GM19372 (cell line): ENCODE data around the gene POFUT1.
"Not testable (repeated sequence)": the region's sequence is repeated elsewhere in the genome, so short reads cannot be mapped to it uniquely, and the experiment has no call there.

Experiments
- ATAC-seq: cut with Tn5 transposase; IDR thresholded peaks from one replicate; pipeline ENCODE4 v1.9.1; 2021; ENCODE audit warnings: mild to moderate bottlenecking, low read depth, moderate library complexity; ENCODE audit not compliant: unreplicated experiment

Gene POFUT1

DNA sequence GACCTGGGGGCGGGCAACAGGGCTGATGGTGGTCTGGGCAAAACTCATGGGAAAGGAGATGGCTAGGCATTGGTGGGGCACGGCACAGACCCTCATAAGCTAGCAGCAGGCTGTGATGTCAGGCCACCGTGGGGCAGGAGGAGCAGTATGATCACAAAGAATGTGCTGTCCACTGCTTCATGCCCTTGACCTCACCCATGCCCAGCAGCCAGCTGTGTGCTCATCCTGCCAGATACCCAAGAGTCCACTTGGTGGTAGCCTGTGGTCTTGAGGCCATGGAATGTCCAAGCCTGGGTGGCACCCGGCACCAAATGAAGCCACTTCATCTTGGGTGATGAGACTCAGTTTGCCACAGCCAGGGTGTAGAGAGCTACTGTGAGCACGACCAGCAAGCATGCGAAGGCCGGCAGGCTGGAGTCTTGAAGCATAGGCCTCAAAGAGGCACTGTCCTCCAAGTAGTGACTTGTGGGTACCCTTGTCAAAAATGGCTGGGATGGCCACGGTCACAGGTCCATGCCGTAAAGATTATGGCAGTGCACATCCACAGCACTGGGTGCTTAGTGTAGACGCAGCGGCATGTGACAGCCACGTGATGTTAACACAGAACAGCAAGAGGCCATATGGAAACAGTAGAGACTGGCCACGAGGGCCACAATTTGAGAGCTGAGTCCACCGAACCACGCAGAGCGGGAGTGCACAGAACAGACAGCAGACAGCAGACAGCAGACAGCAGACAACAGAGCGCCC is 19.1 kb upstream of the POFUT1 start:
- ATAC-seq, result no peak

DNA sequence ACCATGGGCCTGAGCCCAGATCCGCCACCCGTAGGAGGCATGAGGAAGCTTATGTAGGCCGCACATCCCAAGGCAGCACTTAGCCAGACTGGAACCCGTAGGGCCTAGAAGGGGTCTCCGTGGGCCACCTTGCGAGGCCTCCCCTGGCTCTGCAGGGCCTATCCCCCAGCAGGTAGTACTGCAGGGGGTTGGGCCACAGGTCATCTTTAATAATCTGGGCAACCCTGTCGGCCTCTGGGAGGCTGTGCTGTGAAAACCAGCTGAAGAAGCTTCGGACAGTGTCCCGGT is 18.6 kb upstream of the POFUT1 start:
- ATAC-seq, result no peak

DNA sequence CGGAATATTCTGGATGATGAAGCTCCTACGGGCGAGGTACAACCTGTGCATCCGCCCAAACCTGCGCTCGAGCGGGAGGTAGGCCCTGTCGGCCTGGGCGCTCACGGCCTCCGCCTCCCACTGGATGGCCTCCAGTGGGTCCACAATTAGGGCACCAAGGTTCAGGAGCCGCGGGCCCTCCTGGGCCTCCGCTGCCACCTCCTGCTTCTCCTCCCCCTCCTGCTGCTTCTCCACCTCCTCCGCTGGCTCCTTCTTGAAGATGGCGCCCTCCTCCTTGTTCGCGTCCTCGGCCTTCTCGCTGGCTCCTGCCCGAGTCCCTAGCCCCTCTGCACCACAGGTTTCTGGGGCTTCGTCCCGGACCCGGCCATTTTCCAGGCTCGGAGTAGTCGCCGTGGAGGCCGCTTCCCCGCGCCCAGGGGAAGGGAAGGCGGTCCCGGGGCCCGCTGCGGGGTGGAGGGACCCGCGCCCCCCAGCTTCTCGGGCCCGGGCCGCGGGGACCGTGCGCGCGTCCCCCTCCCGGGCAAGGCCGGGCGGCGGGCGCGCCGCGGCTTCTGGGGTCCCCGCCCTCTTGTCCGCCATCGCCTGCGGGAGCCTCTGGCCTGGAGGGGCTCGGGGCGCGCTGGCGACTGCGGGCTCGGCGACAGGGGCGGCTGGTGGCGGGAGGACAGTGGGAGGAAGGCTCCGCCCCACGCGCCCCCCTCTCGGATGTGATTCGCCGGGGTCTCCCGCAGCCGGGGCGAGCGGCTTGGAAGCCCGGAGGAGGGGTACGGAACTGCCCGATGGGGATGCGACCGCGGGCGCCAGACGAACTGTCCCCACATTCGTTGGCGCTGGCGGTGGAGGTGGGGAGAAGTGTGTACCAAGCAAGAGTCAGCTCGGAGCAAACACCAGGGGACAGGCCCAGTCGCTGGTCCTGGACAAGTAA is 17.7 kb upstream of the POFUT1 start:
- ATAC-seq, result no peak

DNA sequence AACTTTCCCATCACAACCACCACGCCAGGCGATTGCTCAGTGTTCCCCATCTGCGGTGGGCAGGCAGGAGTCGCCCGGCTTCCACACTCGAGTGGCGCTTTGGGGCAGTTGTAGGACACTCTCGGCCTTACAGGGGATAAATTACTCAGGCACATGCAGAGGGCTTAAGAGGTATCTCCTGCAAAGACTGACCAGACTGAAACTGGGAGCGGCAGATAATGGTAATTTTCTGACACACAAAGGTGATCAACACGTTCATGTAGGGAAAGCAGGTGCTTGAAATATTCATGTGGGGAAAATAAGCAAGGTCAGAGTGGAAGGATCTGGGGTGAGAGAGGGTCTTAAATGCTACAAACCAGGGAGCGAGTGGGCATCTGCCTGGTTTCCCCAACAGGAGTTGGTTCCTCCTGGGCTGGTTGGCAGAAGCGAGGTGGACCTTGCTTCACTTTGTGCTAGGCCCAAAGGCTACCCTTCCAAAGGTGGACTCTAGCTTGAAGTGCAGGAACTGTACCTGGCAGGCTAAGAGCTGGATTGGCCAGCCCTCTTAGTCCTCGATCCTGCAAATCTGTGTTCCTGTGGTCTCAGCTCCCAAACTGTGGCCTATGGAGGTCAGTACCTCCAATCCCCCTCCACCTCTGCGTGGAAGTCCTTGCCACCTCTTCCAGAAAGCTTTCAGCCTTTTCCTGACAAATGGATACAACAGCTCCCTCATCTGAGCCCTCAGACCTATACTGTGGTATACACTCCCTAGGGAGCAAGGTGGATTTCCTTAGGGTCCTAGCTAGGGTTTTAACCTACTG is 16.9 kb upstream of the POFUT1 start:
- no peak for ATAC-seq

DNA sequence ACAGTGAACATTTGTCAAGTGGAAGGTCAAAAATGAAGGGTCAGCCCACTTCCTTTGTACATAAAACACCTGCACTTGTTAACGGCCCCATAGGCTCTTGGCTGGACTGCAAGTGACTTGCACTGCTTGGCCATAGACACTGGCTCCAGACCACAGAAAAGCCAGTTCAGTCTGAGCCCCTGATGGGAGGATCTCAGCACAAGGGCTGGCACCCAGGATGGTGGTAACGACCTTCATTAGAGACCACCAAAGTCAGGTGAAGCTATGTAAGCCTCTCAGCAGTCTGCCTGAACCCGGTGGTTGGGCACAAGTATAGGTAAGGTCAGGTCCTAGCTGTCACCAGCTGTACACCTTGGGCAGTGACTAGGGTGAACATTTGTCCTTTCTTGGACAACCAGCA is 16.3 kb upstream of the POFUT1 start:
- no peak for ATAC-seq

DNA sequence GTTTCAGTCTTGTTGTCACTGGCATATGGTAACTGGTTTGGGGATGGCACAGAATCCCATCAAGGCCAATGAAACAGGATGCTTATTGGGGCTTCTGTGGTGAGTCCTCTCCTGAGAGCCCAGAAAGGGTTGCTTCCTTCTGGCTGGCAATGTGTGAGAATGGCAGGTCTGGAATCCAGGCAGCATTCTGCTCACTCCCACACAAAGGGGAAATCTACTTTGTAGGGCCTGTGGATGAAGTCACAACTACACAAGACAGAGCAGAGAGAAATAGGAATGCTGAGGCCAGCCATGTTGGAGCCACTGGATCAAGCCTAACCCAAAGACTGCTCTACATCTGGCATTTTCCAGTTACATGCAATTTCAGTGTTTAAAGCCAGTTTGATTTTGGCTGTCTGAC is 15.8 kb upstream of the POFUT1 start:
- ATAC-seq, result no peak

DNA sequence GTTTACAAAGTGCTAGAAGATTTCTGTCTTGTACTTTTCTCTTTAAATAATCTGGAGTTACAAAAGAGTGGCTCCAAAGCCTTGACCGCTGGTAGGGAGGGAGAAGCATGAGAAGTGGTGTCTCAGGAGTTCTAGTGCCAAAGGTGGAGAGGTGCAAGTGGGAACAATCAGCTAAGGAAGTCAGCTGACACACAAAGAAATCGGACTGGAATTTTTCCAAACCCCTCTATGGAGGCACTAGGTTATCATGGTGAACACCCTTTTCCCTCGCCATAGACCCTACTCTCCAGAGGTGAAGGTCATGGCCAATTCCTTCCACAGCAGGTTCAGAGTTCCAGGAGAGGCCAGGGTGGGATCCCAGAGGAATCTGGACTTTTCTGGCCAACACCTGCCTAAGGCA is 15.0 kb upstream of the POFUT1 start:
- ATAC-seq, result no peak

DNA sequence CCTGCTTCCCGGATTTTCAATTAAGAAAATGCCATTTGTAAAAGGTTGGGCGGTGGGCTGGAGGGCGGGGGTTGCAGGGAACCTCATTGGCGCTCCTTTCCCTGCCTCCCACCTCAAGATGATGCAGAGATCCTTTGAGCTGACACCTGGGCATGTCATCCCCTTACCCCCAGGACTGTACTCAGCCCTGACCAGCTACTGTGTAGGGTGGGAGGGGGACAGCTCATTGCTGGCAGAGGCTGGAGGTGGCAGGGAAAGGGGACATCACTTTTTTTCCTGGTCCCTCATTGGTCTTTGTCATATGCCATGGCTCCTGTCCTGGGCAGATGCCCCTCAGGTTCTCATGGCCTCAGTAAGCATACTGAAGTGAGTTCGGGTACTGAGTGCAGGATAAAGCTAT is 14.3 kb upstream of the POFUT1 start:
- not testable (repeated sequence) for ATAC-seq

DNA sequence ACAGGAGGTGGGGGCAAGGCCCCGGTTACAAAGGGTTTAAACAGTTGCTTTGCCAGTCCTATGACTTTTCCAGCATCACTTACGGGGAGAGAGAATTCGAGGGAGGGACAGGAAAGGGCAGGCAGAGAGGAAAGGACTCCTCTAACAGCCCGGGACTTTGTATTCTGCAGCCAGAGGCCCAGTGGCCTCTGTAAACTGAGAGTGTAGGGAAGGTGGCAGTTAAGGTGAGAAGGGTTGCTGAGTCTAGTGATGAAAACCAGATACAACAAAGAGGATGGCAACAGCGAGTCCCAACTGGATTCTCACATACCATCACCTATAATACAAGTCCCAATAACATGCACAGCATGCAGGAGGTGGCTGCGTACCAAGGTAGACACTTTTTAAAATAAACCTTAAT is 13.7 kb upstream of the POFUT1 start:
- ATAC-seq, result no peak

DNA sequence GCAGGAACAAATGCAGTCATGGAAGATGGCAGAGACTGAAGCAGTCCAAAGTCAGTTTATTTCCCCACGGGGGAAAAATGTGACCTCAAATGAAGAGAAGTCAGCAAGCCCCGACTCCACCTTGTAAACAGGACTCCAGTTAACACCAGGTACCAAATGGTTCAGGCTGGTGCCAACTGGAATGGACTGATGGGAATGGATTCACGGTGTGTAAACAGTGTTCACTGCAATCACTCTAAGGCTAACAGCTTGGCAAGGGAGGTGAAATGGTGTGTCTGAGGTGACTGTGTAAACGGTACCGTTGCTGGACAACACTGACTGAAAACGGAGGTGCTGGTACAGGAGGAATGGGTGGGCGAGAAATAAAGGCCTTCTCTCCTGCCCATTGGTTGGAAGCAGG is 12.1 kb upstream of the POFUT1 start:
- ATAC-seq, result no peak

DNA sequence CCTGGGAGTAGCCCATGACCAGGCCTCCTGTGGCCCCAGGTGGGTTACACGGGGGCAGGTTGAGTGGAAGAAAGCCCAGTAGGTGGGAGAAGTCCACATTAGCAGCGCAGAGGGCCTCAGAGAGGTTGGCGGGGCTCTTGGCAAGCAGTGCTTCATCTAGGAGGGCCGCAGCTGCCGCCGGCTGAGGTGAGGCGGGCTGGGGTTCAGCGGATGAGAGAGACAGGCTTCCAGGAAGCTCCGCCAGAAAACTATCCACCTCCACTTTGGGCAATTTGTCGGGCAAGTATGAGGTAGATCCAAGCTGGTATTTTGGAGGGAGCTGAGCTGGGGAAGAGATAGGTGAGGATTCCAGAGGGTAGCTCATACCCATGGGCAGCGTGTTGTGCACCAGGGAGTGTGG is 11.1 kb upstream of the POFUT1 start:
- ATAC-seq, result not testable (repeated sequence)

DNA sequence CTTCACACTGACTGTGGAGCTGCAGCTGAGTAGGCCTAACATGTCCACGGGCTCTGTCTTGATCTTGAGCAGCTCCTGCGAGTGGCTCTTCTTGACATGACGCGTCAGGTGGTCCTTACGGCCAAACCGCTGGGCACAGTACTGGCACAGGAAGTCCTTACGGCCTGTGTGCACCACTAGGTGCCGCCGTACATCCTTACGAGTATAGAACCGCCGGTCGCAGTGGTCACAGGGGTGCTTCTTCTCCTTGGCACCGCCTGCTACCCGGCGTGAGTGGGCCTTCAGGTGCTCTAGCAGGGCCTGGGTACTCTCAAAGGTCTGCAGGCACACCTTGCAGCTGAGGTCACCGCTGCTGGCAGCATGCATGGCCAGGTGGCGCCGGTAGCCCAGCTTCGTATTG is 10.5 kb upstream of the POFUT1 start:
- not testable (repeated sequence) for ATAC-seq

DNA sequence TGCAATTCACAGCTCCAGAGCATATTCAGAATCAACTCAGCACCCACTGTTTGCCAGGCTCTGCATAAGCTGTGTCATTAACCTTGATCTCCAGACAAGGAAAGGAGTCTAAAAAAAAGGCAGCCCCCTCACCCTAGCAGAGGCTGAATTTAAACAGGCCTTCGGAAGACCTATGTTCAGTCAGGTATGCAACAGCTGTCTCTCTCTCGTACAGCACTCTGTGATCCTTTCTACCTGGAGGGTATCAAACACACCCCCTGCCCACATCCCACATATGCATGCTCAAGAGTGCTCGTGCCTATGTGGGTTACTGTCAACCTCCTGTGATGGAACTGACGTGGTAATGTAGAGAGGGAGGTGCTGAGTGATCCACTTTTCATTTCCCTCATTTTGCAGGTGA is 8.7 kb upstream of the POFUT1 start:
- no peak for ATAC-seq

DNA sequence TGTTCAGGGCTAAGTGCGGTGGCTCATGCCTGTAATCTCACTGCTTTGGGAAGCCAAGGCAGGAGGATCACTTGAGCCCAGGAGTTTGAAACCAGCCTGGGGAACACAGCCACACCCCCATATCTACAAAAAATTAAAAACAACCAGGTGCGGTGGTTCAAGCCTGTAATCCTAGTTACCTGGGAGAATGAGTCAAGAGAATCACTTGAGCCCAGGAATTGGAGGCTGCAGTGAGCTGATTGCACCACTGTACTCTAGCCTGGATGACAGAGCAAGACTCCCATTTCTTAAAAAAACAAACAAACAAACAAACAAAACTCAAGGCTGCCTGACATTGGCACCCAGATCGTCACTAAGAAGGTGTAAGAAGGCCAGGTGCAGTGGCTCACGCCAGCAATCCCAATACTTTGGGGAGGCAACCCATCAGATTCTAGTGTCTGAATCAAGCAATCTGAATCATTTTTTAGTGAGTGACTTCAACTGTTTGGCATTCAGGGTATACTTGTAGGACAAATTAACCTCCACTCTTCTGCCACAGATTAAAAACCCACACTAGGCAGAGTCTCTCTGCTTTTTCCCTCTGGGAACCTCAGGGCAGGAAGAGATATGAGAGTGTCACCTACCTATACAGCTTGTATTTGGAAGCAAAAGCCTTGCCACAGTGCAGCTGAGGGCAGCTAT is 6.2 kb upstream of the POFUT1 start:
- no peak for ATAC-seq

DNA sequence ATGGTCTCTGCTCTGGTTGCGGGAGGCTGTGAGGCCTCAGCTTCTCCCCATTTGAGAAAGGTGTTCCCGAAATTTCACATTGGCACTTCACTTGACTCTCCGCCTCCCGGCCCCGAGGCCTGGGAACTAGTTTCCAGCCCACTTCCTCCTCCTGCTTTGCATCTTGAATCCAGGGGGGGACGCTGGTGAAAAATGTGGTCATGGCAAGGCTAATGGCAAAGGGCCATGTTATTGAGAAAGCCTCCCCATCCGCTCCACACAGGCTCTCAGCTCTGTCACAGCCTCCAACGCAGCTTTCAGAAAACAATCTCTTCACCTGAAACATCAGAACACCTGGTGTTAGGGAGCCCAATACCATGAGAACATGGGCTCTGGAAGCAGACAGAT is 5.7 kb upstream of the POFUT1 start:
- ATAC-seq, result no peak

DNA sequence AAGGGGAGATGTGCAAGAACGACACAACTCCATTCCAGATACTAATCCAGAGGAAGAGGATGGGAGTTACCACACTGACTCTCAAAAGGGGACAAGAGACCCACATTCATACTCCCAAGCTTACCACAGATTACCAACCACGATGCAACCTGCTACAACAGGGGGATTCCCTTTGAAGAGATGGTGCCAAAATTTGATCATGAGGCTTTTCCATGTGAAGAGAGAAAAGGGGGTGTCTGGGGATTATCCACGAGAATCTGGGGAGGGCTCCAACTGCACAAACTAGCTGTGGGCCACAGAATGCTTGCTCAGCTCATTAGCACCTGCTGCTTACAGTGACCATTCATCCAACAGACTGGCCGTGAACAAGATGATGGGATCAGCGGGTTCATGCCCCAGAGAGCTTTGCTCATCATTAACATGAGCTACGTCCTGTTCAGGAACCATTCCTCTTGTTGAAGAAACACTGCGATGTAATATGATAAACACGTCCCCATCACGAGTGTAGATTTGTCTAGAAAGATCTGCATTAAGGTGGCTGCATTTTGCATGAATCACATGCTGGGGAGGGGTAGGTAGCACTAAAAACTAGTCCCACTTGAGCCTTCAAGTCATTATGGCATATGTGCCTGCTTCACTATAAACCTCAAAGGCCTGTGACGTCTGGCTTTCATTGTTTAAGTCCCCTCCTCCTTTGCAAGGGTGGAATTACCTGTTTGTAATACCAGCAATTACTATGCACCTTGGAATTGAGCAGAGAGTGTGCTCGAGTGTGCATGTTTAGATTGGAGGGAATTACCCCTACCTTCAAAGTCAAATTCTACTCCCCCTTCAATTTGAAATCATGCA is 4.1 kb upstream of the POFUT1 start:
- ATAC-seq, result no peak

DNA sequence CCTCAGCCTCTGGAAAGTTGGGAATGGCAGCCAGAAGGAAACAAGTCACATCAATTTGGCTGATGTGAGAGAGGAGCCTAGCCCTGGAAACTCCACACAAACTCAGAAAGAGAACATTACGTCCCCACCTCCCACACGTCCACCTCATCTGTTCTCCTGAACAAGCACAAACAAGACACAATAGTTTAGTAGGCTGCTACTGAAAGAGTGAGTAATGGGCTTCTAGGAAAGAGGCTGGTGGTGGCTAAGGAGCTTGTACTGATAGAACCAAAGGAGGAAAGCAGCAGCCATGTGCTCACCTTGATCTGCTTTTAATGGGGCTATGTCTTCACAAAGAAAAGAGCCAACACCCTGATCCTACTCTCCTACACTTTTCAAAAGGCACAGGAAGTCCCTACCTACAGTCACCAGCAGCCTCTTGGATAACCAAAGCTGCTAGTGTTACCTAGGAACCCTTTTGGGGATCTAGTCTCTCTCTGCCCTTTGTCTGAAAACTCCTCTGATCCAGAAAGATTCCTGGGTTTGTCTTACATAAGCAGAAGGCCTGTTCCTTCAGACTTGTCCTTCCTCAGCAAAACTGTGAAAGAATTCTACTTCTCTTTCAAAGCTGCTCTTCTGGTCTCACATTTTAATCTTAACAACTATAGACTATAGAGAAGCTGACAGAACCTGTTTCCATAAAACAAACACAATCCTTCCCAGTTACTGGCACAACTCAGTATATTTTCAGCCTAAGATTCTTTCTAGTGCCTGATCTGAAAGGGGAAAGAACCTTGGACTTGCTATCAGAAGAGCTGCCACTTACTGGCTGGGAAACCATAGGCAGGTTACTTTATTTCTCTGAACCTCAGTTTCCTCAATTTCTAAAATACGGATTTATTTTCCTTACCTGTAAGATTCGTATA is 3.2 kb upstream of the POFUT1 start:
- ATAC-seq, result no peak

DNA sequence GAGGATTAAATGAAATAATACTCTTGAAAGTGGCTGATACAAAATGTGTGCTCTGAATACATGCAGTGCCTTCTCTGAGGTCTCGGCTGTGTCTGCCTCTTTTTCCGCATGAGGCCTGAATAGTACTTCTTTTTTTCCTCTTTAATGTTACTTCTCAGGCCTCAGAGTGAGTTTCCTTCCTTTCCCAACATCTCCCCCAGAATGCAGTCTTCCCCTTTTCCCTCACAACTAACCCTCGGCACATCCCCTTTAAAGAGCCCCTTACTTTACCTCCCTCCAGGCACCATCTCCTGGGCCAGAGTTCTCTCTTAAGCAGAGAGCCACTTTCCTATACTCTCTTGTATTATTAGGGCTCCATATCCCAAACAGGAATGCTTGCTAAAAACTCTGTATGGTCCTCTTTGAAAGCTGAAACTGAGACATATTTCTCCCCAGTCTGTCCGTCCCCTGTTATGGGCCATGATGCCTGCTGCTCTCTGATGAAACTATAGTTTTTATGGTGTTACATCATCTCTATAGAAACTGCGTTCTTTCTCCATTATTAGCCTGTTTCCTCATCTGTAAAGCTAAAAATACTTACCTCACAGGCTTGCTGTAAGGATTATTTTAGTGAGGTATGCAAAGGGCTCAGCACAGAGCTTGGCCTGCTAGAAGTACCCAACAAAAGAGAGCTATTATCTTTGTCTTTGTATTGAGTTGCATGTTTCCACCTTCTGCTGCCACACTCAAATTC is 2.4 kb upstream of the POFUT1 start:
- no peak for ATAC-seq
